Epithelial cell of prostate (primary cell): ENCODE results near the gene C11orf71.

Source experiments
- DNase-seq: peaks from one replicate; pipeline ENCODE4 v3.0.0-alpha.2; 2011; ENCODE audit warnings: low read depth, low spot score
- H3K27ac ChIP-seq: fragments of 450-650 bp; 2 replicates; pipeline ENCODE4 v1.5.1; 2017; ENCODE audit warnings: mild to moderate bottlenecking

C11orf71 gene

DNA sequence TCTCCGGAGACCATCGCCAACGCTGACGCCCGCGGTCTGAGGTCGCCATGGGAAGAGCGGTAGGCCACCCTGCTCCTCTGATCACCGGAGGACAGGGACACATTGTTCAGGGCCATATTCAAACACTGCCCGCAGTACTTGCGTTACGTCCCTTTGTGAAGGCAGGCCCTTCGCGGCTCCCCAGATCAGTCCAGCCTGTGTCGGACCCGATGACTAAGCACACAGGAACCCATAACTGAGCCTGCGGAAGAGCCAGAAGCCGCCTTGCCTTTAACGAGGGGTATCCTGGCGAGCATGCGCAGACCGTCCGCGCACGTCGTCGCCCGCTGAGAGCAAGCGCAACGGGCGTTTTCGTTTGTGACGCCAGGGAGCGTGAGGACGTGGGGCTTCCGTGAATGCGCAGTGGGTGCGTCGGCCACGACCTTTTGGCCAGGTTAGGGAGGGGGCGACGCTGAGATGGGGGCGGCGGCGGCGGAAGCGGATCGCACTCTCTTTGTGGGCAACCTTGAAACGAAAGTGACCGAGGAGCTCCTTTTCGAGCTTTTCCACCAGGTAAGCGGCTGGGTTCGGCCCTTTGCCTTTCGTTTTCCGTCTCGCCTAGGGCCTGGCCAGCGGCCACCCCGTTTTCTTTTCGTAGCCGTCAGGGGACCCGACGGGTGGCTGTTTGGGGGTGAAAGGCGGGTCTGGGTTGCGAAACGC lies at the start of gene C11orf71, which contains the start of gene RBM7:
Gene C11orf71, minus strand, starts transcription at position 296 of the 699 bp plus-strand sequence. Its CDS starts 180 bp downstream, at position 116.
Gene RBM7, plus strand, starts transcription at position 451 of the 699 bp plus-strand sequence. Its CDS starts 6 bp downstream, at position 457.
- peak within 1 kb of the TSS; percentile 97 for H3K27ac ChIP-seq
- peak; percentile 89 for DNase-seq

GRCh38 chr11:114449845-114450244 lies 49.5 kb upstream of the C11orf71 start:
- no peak overlapping the region for H3K27ac ChIP-seq
- DNase-seq, result no peak

DNA sequence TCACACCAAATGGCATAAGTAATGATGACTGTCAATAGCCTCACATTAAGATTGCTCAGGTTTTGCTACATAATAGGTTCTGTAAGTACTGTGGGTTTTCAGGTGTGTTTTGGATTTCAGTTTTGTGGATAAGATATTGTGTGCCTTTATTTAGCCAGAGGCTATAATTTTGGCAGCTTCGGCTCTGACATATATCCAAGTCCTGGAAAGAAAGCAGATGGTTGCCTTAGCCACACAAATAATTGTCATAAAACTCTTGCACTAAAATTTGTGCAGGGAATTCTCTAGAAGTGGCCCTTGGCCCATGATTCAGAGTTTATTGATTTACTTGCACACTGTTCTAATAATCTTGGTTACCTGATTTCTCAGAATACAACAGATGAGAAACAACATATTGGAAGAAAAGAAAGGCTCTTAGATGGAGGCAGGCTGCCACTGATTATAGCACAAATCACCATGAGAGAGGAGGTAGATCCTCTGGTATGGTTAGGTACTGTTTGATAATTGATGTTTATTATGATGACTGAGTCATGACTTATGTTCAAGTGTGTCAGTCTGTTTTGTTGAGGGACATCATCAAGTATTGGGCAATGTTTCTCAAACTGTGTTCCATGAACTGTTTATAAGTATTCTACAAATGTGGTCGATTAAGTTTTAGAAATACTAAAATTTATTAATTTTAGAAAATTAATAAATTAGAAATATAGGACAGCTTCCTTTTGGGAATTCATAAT lies 48.6 kb upstream of the C11orf71 start:
- peak overlapping the region; percentile 50 for H3K27ac ChIP-seq
- no peak for DNase-seq

DNA sequence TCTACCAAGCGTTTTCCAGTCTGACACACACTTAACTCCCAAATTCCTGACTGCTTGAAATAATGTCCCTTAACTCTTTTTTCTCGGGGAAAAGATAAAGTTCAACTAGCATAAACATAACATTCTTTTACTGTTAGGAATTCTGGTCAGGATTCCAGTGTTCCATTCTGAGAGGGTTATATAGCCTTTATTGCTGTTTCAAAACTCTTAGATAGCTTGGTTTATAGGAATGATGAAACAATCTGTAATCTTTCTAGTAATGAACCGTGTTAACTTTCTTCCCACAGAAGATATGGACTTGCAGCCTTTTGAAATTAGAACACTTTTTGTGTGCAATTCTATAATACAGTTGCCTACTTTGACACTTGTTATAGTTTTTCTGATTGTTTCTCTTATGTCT lies 47.6 kb upstream of the C11orf71 start:
- peak overlapping the region; percentile 50 for H3K27ac ChIP-seq
- no peak for DNase-seq

DNA sequence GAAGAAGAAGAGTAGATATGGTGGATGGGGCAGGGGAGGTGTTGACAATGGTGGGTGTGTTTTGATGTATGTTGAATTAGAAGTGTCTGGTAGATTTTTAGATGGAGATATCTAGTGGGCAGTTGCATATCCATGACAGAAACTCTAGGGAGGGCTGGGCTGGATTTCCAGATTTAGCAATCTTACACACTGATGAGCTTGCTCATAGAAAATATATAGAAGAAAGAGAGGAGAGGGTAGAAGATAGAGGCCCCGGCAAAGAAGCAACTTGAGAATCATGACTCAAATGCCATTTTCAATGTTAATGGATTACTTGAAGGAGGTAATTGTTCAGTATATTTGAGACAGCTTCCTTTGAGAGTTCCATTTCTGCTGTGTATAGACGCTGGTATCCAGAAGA lies 47.1 kb upstream of the C11orf71 start:
- no peak for DNase-seq
- H3K27ac ChIP-seq, result peak overlapping the region; percentile 50

GRCh38 chr11:114442536-114442935 lies 42.2 kb upstream of the C11orf71 start:
- H3K27ac ChIP-seq, result no peak overlapping the region
- no peak for DNase-seq

- H3K27ac ChIP-seq, result no peak overlapping the region
Measured at GRCh38 chr11:114441921-114442320, 41.6 kb upstream of the C11orf71 start.

GRCh38 chr11:114440971-114441763 lies 40.9 kb upstream of the C11orf71 start:
- no peak overlapping the region for H3K27ac ChIP-seq
- no peak for DNase-seq

More at GRCh38 chr11:114441921-114442320, 41.6 kb upstream of the C11orf71 start:
- DNase-seq, result no peak

- no peak for DNase-seq
- H3K27ac ChIP-seq, result peak overlapping the region; percentile 70
Measured at GRCh38 chr11:114440121-114440860, 40.0 kb upstream of the C11orf71 start.

GRCh38 chr11:114439229-114440120 lies 39.2 kb upstream of the C11orf71 start, which contains the start of gene REXO2:
REXO2 (plus strand) TSS chr11:114439467; CDS start chr11:114439529, 62 bp downstream.
- peak within 1 kb of the TSS; percentile 70 for H3K27ac ChIP-seq

GRCh38 chr11:114438303-114438702 lies 38.0 kb upstream of the C11orf71 start:
- H3K27ac ChIP-seq, result peak overlapping the region; percentile 70
- DNase-seq, result no peak

More at GRCh38 chr11:114439229-114440120, 39.2 kb upstream of the C11orf71 start, which contains the start of gene REXO2:
- DNase-seq, result peak; percentile 89

- no peak for DNase-seq
- no peak overlapping the region for H3K27ac ChIP-seq
Measured at GRCh38 chr11:114433376-114433775, 33.1 kb upstream of the C11orf71 start.

- no peak for DNase-seq
- H3K27ac ChIP-seq, result no peak overlapping the region
Measured at GRCh38 chr11:114432893-114433292, 32.6 kb upstream of the C11orf71 start.

GRCh38 chr11:114430290-114430689 lies 30.0 kb upstream of the C11orf71 start:
- H3K27ac ChIP-seq, result no peak overlapping the region
- DNase-seq, result no peak

DNA sequence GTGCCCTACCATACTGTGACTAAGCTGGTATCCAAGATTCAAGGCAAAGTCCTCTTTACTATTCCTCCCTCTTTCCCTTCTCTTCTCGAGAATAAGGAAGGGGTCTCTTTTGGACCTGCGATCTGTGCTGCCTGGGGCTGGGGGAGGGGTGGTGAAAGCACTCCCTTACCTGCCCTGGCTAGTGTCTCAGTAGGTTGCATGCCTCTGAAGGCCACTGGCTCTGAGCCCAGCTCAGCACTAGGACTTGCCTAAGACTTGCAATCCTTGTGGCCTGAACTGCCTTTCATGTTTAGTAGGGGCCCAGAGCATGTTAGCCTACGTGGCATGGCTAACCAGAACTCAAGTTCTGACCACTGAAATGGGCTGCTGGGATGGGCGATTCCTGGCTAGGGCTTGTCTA lies 26.0 kb upstream of the C11orf71 start:
- no peak for DNase-seq

DNA sequence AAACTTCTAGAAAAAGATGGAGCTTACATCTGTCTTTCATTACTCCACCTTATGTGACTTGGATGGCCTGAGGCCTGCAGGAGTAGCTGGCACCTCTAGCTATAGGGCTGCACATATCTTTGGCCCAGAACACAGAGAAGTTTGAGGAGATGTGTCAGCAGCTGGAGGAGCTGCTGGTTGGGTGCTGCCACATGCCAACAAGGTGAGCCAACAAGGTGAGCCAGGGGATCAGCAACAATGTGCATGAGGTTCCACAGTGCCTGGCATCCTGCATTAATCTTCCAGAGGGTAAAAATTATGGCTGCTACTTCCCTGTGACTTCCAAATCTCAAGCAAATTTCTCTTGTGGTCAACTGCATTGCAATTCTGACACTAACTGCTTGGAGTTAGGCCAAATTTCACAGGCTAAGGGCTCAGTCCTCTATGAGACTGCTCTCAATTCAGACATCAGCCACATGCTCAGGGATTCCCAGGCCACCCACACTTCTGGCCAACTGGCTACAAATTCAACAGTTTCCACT lies 16.2 kb upstream of the C11orf71 start:
- DNase-seq, result peak; percentile 73
- peak overlapping the region; percentile 73 for H3K27ac ChIP-seq

More for the DNA sequence above, 26.0 kb upstream of the C11orf71 start:
- H3K27ac ChIP-seq, result no peak overlapping the region

- DNase-seq, result no peak
- no peak overlapping the region for H3K27ac ChIP-seq
Measured at GRCh38 chr11:114413958-114414357, 13.6 kb upstream of the C11orf71 start.

GRCh38 chr11:114412946-114413345 lies 12.6 kb upstream of the C11orf71 start:
- DNase-seq, result no peak

More at GRCh38 chr11:114412946-114413345, 12.6 kb upstream of the C11orf71 start:
- H3K27ac ChIP-seq, result peak overlapping the region; percentile 50
